A549 (cell line): ENCODE measurements around the gene TUBA1B. TPM values are rescaled to one million over a fixed set of nuclear protein-coding genes. Genes with fewer than 3 reads are reported as not detected.
A peak's percentile ranks its signal among the peaks of the same experiment; 100 is the strongest.

Experiments used
- ATAC-seq, 2 experiments: fragments of 200-7000 bp in 1 of 2; fragments of >200 bp in 1 of 2; cut with Nextera tagmentation in 1 of 2; cut with Tn5 transposase in 1 of 2; 3 replicates each; pipeline versions ENCODE4 v1.8.0 to v1.9.1; 2018 to 2020; ENCODE audit warnings: mild to moderate bottlenecking in 1 of 2, moderate library complexity in 1 of 2
- CTCF ChIA-PET: fragments of 300-600 bp; sonication (Branson Sonifier 250); formaldehyde crosslinking; extraction: SDS; loops from one replicate; lab custom pipeline; 2021; ENCODE audit warnings: antibody characterized with exemption, inconsistent platforms; lab: Yijun Ruan, JAX
- POLR2A ChIA-PET: fragments of 350-600 bp; formaldehyde crosslinking; extraction: SDS; loops from one replicate; lab custom pipeline; 2021; ENCODE audit warnings: antibody characterized with exemption, inconsistent platforms; lab: Yijun Ruan, JAX
- DNase-seq, 2 experiments: peaks; one replicate each; pipeline versions ENCODE4 v3.0.0 to v3.0.0-alpha.2; 2011 to 2016; ENCODE audit warnings: low read depth in 1 of 2, low spot score in 1 of 2
- FAIRE-seq: peaks from 2 replicates; lab custom pipeline; 2011; peaks lifted over from hg19 to GRCh38; lab: Jason Lieb, UNC
- H3K27ac ChIP-seq, 2 experiments: fragments of >200 bp; sonication (Bioruptor Twin); formaldehyde crosslinking; 3 replicates each; pipeline ENCODE4 v1.5.1; 2016 to 2017
- H3K4me1 ChIP-seq: fragments of >200 bp; sonication (Bioruptor Twin); formaldehyde crosslinking; 3 replicates; pipeline ENCODE4 v1.6.1; 2016
- H3K4me2 ChIP-seq: fragments of >200 bp; sonication (Bioruptor Twin); formaldehyde crosslinking; 3 replicates; pipeline ENCODE4 v1.6.1; 2016
- H3K4me3 ChIP-seq: fragments of >200 bp; sonication (Bioruptor Twin); formaldehyde crosslinking; 3 replicates; pipeline ENCODE4 v1.5.1; 2016
- H3K9me3 ChIP-seq: fragments of >200 bp; sonication (Bioruptor Twin); formaldehyde crosslinking; 3 replicates; pipeline ENCODE4 v1.6.1; 2016
- CBX2 ChIP-seq: fragments of 200-600 bp; sonication (generic); IDR thresholded peaks from 2 replicates; pipeline ENCODE4 v1.6.1; 2016; ENCODE audit warnings: low read depth, mild to moderate bottlenecking, borderline replicate concordance
- CBX8 ChIP-seq: fragments of 200-600 bp; sonication (generic); IDR thresholded peaks from 2 replicates; pipeline ENCODE4 v1.6.1; 2016
- CHD2 ChIP-seq: fragments of 150-350 bp; IDR thresholded peaks from 2 replicates; pipeline ENCODE4 v1.6.1; 2014; ENCODE audit warnings: low read length; ENCODE audit not compliant: partially characterized antibody
- CTCF ChIP-seq: fragments of >200 bp; sonication (Bioruptor Twin); formaldehyde crosslinking; IDR thresholded peaks from 3 replicates; pipeline ENCODE4 v1.5.1; 2016
- EHF ChIP-seq: fragments of 250-450 bp; sonication (Bioruptor Pico); IDR thresholded peaks from 2 replicates; pipeline ENCODE4 v1.5.0; 2020; ENCODE audit warnings: mild to moderate bottlenecking
- ELK1 ChIP-seq: fragments of 150-350 bp; IDR thresholded peaks from 2 replicates; pipeline ENCODE4 v1.6.1; 2014; ENCODE audit warnings: low read depth, mild to moderate bottlenecking, low read length
- ESRRA ChIP-seq: fragments of 150-350 bp; IDR thresholded peaks from 2 replicates; pipeline ENCODE4 v1.6.1; 2014; ENCODE audit warnings: mild to moderate bottlenecking, low read length, borderline replicate concordance
- FOSB ChIP-seq: fragments of 250-450 bp; sonication (Bioruptor Pico); IDR thresholded peaks from 2 replicates; pipeline ENCODE4 v1.5.0; 2020; ENCODE audit warnings: mild to moderate bottlenecking, moderate library complexity
- FOXS1 ChIP-seq: fragments of 250-450 bp; sonication (Bioruptor Pico); IDR thresholded peaks from 2 replicates; pipeline ENCODE4 v1.5.0; 2020; ENCODE audit warnings: mild to moderate bottlenecking, moderate library complexity
- HDAC2 ChIP-seq: fragments of 200-600 bp; sonication (generic); IDR thresholded peaks from 2 replicates; pipeline ENCODE4 v1.6.1; 2016
- HOXB5 ChIP-seq: fragments of 250-450 bp; sonication (Bioruptor Pico); IDR thresholded peaks from 2 replicates; pipeline ENCODE4 v1.5.0; 2020; ENCODE audit warnings: mild to moderate bottlenecking, moderate library complexity
- JUN ChIP-seq, 2 experiments: fragments of >200 bp; sonication (Bioruptor Twin); formaldehyde crosslinking; IDR thresholded peaks; 2 replicates in 1 of 2; 3 replicates in 1 of 2; pipeline ENCODE4 v1.6.1; 2016 to 2017
- JUNB ChIP-seq: fragments of >200 bp; sonication (Bioruptor Twin); formaldehyde crosslinking; IDR thresholded peaks from 2 replicates; pipeline ENCODE4 v1.6.1; 2016
- KDM1A ChIP-seq: fragments of 200-600 bp; sonication (generic); IDR thresholded peaks from 2 replicates; pipeline ENCODE4 v1.6.1; 2016; ENCODE audit warnings: low read depth, mild to moderate bottlenecking
- MAFK ChIP-seq: fragments of 450-650 bp; IDR thresholded peaks from 2 replicates; pipeline ENCODE4 v1.6.1; 2014; ENCODE audit not compliant: partially characterized antibody
- MAX ChIP-seq: IDR thresholded peaks from 2 replicates; pipeline ENCODE4 v1.6.1; 2012
- MAZ ChIP-seq: fragments of 150-350 bp; IDR thresholded peaks from 2 replicates; pipeline ENCODE4 v1.6.1; 2014; ENCODE audit warnings: antibody characterized with exemption, low read depth, low read length, borderline replicate concordance
- MYC ChIP-seq: IDR thresholded peaks from 2 replicates; pipeline ENCODE4 v1.6.1; 2012; ENCODE audit warnings: mild to moderate bottlenecking, inconsistent platforms, low read length, improper control_type of control experiment, borderline replicate concordance
- SREBF2 ChIP-seq: fragments of 450-650 bp; IDR thresholded peaks from 2 replicates; pipeline ENCODE4 v1.6.1; 2014; ENCODE audit warnings: mild to moderate bottlenecking, moderate library complexity
- TP53 ChIP-seq: fragments of 250-450 bp; sonication (Bioruptor Pico); IDR thresholded peaks from 2 replicates; pipeline ENCODE4 v1.5.0; 2021; ENCODE audit warnings: mild to moderate bottlenecking, moderate library complexity
- ZSCAN20 ChIP-seq: fragments of 250-450 bp; sonication (Bioruptor Pico); IDR thresholded peaks from 2 replicates; pipeline ENCODE4 v1.8.0; 2022; ENCODE audit warnings: mild to moderate bottlenecking, moderate library complexity
- WGBS: methylation state at CpG from one replicate; pipeline ENCODE4 v1.1.6; 2017; ENCODE audit errors: missing lambda C conversion rate; 5-methylcytosine and 5-hydroxymethylcytosine counted together
- polyA plus RNA-seq, 4 experiments: library from polyadenylated mRNA; depleted of rRNA in 3 of 4; stranded (reverse); fragments of >200 nt; fragmentation: RNase III in 1 of 4; extraction: RNeasy Plus Mini Kit Qiagen cat#74134 plus additional on column Dnase treatment in 1 of 4; gene quantifications; 2 replicates in 3 of 4; 3 replicates in 1 of 4; pipeline ENCODE4 v1.2.3, GENCODE V29; 2011 to 2017
- TF ChIP-seq, protein P1 (sequence below): fragments of >200 bp; sonication (Bioruptor Twin); formaldehyde crosslinking; IDR thresholded peaks from 2 replicates; pipeline ENCODE4 v1.6.1; 2016
- TF ChIP-seq, protein P2 (sequence below): IDR thresholded peaks from 2 replicates; pipeline ENCODE4 v1.6.1; 2012; ENCODE audit warnings: low read depth, borderline replicate concordance
- TF ChIP-seq, protein P3 (sequence below): IDR thresholded peaks from 2 replicates; pipeline ENCODE4 v1.6.1; 2012

Gene TUBA1B
- polyA plus RNA-seq, 2 of the 4 experiments (the other 2 are of a cell fraction) = 2,590 to 2,708 TPM

DNA sequence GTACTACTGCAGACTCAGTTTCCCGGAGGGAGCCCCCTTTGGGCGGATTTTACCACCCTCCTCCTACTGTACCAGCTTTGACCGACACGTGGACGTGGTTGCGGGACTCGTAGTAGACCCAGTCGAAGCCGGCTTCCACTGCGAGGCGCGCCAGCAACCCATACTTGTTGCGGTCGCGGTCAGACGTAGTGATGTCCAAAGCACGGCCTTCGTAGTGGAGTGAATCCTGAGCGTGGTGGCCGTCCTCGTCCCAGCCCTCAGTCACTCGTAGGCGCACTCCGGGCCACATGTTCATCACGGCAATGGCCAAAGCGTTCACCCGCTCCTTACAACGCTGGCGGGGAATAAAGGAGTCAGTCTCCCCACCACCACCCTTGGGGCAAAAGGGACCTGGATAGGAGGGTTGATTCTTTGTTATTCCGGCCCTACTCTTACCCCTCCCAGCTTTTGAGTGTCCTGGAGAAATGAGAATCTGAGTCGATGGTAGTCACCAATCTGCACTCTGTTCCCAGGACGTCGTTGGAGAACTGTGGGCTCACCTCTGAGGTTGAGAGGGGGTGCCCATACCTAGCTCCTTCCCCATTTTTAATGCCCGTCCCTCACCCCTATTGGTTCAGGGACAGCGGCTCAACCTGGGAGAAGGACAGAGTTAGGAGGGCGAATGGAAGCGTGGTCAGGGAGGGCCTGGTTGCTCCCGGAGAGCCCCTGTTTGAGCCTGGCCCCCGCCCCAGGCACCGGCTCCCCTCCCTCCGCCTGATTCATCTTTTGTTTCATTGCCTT is 39.9 kb downstream of the TUBA1B start:
- Histone ChIP-seq H3K9me3 (no peaks in the 10 kb centered on the region), H3K4me2 (peak overlapping the region; percentile 67; the same call in 2 of the 3 replicates), H3K4me3 (no peak overlapping the region; the same call in 2 of the 3 replicates), H3K27ac (no peak overlapping the region), H3K4me1 (peaks cover 22% of the 10 kb centered on the region; the same call in 2 of the 3 replicates)
- ATAC-seq (no peak), DNase-seq (no peak), FAIRE-seq (no peak)
- POLR2A ChIA-PET = interaction anchor here (0.5 to 2.5 kb wide), 4 partner anchors 19 to 173 kb away, joined by 3 to 9 read pairs (median 5); partner anchors contain the start of genes LMBR1L and TUBA1C
- no peak for TF ChIP-seq CBX2
- TF ChIP-seq CBX8 = no peak
- TF ChIP-seq HDAC2 = no peak
- TF ChIP-seq FOSB (CRISPR knock-in tag) = no peak
- TF ChIP-seq, protein P1, sequence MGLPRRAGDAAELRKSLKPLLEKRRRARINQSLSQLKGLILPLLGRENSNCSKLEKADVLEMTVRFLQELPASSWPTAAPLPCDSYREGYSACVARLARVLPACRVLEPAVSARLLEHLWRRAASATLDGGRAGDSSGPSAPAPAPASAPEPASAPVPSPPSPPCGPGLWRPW = no peak
- WGBS = 90% methylated on average over 41 of the region's 41 CpGs
- CTCF ChIA-PET = interaction anchor here (1.0 to 11.5 kb wide), 17 partner anchors 9 to 144 kb away, joined by 3 to 166 read pairs (median 12); partner anchors contain the start of genes LMBR1L, RHEBL1 and TUBA1B

DNA sequence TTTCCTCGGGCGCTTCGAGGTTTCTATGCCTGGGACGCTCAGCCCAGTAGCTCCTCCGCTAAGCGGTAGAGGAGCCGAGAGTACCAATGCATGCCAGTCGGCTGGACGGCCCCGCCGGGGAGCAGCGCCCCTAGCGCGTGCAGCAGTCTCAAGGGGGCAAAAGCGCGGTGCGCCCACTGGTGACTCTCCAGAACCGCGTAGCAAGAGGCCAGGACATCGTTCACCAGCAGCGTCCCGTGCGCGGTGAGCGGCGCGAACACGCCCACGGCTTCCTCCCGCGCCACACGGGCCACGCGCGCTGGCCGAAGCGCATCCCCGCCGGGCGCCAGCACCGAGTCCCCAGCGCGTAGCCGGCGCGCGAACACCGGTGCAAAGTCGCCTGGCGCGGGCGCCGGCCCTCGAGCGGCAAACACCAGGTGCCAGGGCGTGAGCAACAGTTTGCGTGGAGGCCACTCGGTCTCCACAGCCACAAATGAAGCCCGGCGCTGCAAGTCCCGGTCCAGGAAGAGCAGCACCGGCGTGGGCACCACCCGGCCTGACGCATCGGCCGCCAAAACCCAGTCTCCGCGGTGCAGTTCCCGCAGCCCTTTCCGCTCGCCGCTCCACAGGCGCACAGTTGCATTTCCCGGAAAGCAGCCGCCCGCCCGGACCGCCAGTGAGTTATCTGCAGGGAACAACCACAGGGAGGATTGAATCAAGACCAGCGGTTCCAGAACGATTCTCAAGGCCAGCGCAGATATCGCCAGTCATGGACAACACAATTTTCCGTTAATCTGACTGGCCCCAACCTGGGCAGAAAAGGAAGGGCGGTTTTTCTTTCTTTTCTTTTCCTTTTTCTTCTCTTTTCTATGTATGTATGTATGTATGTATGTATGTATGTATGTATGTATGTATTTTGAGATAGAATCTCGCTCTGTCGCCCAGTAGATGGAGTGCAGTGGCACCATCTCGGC is 41.1 kb downstream of the TUBA1B start:
- CTCF ChIA-PET = interaction anchor here (0.5 to 11.5 kb wide), 21 partner anchors 9 to 316 kb away, joined by 3 to 172 read pairs (median 19); partner anchors contain the start of genes DDN, LMBR1L, RHEBL1 and TUBA1B
- Histone ChIP-seq H3K27ac (peak overlapping the region in 1 of 2 experiments; percentile 19; a peak in 2 of 6 replicates), H3K4me1 (peaks cover 22% of the 10 kb centered on the region; the same call in 2 of the 3 replicates), H3K4me2 (peak overlapping the region; percentile 98), H3K4me3 (peak overlapping the region; percentile 49), H3K9me3 (no peaks in the 10 kb centered on the region)
- TF ChIP-seq MAFK (no peak), HDAC2 (peak; percentile 19; the same call in 1 of the 2 replicates), ESRRA (peak; percentile 18; the same call in 1 of the 2 replicates), MAX (peak; percentile 61), CTCF (peak; percentile 48)
- TF ChIP-seq, protein P2, sequence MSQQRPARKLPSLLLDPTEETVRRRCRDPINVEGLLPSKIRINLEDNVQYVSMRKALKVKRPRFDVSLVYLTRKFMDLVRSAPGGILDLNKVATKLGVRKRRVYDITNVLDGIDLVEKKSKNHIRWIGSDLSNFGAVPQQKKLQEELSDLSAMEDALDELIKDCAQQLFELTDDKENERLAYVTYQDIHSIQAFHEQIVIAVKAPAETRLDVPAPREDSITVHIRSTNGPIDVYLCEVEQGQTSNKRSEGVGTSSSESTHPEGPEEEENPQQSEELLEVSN = peak; percentile 38
- DNase-seq (peak in 1 of 2 experiments; percentile 72), ATAC-seq (peak; percentile 64 to 66), FAIRE-seq (no peak)
- POLR2A ChIA-PET = interaction anchor here (2.6 kb wide), 1 partner anchor 41 kb away, joined by 26 read pairs; the partner anchor contains the start of gene TUBA1B
- 10% methylated on average over 74 of the region's 88 CpGs for WGBS

DNA sequence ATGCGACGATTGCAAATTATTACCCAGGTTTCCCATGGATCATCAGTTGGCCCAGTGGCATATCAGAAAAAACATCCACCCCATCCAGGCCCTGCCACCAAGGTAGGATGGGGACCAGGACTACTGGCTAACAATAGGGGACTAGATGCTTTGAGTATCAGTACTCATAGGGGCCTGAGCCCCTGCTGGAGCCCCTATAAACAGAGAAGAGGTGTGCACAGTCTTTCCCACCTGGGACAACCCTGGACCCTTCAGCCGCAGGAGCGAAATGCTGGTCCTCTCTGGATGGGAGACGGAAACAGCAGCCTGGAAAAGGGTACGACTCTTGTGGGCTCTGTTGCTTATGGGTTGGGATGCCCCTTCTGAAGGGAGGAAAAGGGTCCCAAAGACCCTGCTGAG is 42.3 kb downstream of the TUBA1B start:
- H3K27ac ChIP-seq = no peak overlapping the region
- peak overlapping the region; percentile 68; the same call in 2 of the 3 replicates for H3K4me2 ChIP-seq
- no peaks in the 10 kb centered on the region for H3K9me3 ChIP-seq
- DNase-seq (no peak), FAIRE-seq (no peak), ATAC-seq (no peak)
- H3K4me1 ChIP-seq = peaks cover 17% of the 10 kb centered on the region; the same call in 2 of the 3 replicates
- no peak overlapping the region for H3K4me3 ChIP-seq
- ChIA-PET CTCF (interaction anchor here (0.7 to 6.9 kb wide), 38 partner anchors 10 to 201 kb away, joined by 3 to 172 read pairs (median 5); partner anchors contain the start of genes DDN, LMBR1L, RHEBL1 and TUBA1B), POLR2A (interaction anchor here (1.3 to 2.6 kb wide), 3 partner anchors 19 to 146 kb away, joined by 5 to 26 read pairs (median 6); partner anchors contain the start of genes RHEBL1 and TUBA1B)
- WGBS = 70% methylated on average over 6 of the region's 6 CpGs
- no peak for TF ChIP-seq FOSB (CRISPR knock-in tag)
- no peak for TF ChIP-seq ZSCAN20 (CRISPR knock-in tag)
- no peak for TF ChIP-seq EHF (CRISPR knock-in tag)
- no peak for TF ChIP-seq JUNB
- TF ChIP-seq MAX = no peak
- TF ChIP-seq KDM1A = no peak
- TF ChIP-seq TP53 = no peak
- TF ChIP-seq HOXB5 (CRISPR knock-in tag) = no peak
- no peak for TF ChIP-seq ELK1
- no peak for TF ChIP-seq SREBF2
- TF ChIP-seq FOXS1 (CRISPR knock-in tag) = no peak
- TF ChIP-seq MYC = no peak
- TF ChIP-seq, protein P3, sequence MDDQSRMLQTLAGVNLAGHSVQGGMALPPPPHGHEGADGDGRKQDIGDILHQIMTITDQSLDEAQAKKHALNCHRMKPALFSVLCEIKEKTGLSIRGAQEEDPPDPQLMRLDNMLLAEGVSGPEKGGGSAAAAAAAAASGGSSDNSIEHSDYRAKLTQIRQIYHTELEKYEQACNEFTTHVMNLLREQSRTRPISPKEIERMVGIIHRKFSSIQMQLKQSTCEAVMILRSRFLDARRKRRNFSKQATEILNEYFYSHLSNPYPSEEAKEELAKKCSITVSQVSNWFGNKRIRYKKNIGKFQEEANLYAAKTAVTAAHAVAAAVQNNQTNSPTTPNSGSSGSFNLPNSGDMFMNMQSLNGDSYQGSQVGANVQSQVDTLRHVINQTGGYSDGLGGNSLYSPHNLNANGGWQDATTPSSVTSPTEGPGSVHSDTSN = no peak
- TF ChIP-seq JUN (IDR thresholded peaks at IDR 0.05) = no peak
- TF ChIP-seq CHD2 = no peak
- no peak for TF ChIP-seq CBX2
- no peak for TF ChIP-seq MAZ
- TF ChIP-seq ESRRA = no peak
